Spinal cord (tissue), 10 donors: Measurements from ENCODE around the gene ZNF701. TPM values are rescaled to one million over a fixed set of nuclear protein-coding genes. Genes with fewer than 3 reads are reported as not detected.
"Not testable (repeated sequence)": the region's sequence is repeated elsewhere in the genome, so short reads cannot be mapped to it uniquely, and the experiment has no call there.

Source experiments
- DNase-seq, 6 donors: peaks; one replicate each; pipeline versions ENCODE4 v3.0.0 to v3.0.0-alpha.2; 2013 to 2015; ENCODE audit warnings: low spot score in 6 of 6, low read depth in 4 of 6
- H3K27ac ChIP-seq: one replicate; pipeline ENCODE4 v1.5.1; 2013; ENCODE audit warnings: low read depth, low read length, control low read depth
- H3K27me3 ChIP-seq: one replicate; pipeline ENCODE4 v1.6.1; 2013; ENCODE audit warnings: low read length; ENCODE audit not compliant: control insufficient read depth, insufficient read depth
- H3K36me3 ChIP-seq: one replicate; pipeline ENCODE4 v1.6.1; 2013; ENCODE audit warnings: low read length; ENCODE audit not compliant: control insufficient read depth, insufficient read depth
- H3K4me1 ChIP-seq: one replicate; pipeline ENCODE4 v1.6.1; 2013; ENCODE audit warnings: low read length; ENCODE audit not compliant: control insufficient read depth, insufficient read depth
- H3K4me3 ChIP-seq: one replicate; pipeline ENCODE4 v1.5.1; 2013; ENCODE audit warnings: low read depth, low read length, control low read depth
- H3K9me3 ChIP-seq: one replicate; pipeline ENCODE4 v1.6.1; 2013; ENCODE audit warnings: low read length; ENCODE audit not compliant: control insufficient read depth, insufficient read depth
- WGBS: methylation state at CpG from one replicate; pipeline ENCODE4 v1.1.5; 2013; ENCODE audit warnings: missing lambda C conversion rate; ENCODE audit not compliant: insufficient coverage; 5-methylcytosine and 5-hydroxymethylcytosine counted together
- polyA plus RNA-seq, 2 donors: library from polyadenylated mRNA; unstranded; fragments of 120-200 nt; gene quantifications; one replicate each; pipeline ENCODE4 v1.2.1, GENCODE V29; 2013; ENCODE audit not compliant: insufficient read length in 2 of 2
- small RNA-seq: library from RNA; depleted of rRNA; stranded (forward); fragments of <200 nt; gene quantifications from one replicate; pipeline ENCODE3, GENCODE V24; 2014; ENCODE audit warnings: low replicate concordance
- total RNA-seq, 2 donors: library from RNA; depleted of rRNA in 1 of 2; stranded (reverse); fragments of 120-200 nt in 1 of 2; fragments of >200 nt in 1 of 2; gene quantifications; one replicate each; pipeline versions ENCODE4 v1.2.3 to v1.2.4, GENCODE V29; 2013 to 2014
- donor health status: healthy.

Gene ZNF701
- total and polyA plus RNA-seq, 4 donors = 7.8 to 30.6 (median 14.1) TPM

DNA sequence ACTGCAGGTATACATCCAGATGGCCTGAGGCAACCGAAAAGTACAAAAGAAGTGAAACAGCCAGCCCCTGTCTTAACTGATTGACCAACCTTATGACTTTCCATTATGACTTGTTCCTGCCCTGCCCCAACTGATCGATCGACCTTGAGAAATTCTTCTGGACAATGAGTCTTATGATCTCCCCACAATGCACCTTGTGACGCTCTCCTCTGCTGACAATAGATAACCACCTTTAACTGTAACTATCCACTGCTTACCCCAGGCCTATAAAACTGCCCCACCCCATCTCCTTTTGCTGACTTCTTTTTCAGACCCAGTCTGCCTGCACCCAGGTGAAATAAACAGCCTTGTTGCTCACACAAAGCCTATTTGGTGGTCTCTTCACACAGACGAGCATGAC lies 56.8 kb downstream of the ZNF701 start:
- WGBS = 100% methylated on average over 5 of the region's 5 CpGs

GRCh38 chr19:52627441-52627840 lies 57.4 kb downstream of the ZNF701 start:
- not testable (repeated sequence) for H3K4me1 ChIP-seq, H3K27ac ChIP-seq, H3K9me3 ChIP-seq, H3K4me3 ChIP-seq, DNase-seq, H3K36me3 ChIP-seq, H3K27me3 ChIP-seq
- WGBS = 100% methylated on average over 1 of the region's 3 CpGs

More for the DNA sequence above, 56.8 kb downstream of the ZNF701 start:
- Histone ChIP-seq H3K36me3 (peaks cover 4% of the 10 kb centered on the region), H3K27ac (no peak overlapping the region), H3K9me3 (no peaks in the 10 kb centered on the region), H3K4me3 (no peak overlapping the region), H3K4me1 (no peaks in the 10 kb centered on the region), H3K27me3 (no peaks in the 10 kb centered on the region)
- DNase-seq = no peak

DNA sequence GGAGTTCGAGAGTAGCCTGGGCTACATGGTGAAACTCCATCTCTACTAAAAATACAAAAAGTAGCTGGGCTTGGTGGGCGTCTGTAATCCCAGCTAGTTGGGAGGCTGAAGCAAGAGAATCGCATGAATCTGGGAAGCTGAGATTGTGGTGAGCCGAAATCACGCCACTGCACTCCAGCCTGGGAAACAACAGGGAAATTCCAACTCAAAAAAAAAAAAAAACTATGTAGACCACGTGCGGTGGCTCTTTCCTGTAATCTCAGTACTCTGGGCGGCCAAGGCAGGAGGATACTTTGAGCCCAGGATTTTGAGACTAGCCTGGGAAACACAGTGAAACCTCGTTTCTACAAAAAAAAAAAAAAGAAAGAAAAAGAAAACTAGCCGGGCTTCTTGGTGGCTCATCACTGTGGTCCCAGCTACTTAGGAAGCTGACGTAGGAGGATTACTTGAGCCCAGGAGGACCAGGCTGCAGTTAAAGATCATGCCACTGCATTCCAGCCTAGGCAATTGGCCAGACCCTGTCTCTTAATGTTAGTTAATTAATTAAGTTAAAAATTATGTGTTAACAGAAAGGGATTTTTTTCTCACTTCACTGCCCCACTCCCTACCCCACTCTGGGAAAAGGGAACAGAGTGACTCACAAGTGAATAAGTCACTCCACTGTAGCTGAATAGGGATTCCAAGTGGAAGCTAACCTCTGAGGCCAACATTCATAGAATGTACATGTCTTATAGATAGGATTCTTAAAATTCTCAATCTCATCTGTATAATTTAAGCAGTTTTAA lies 65.9 kb downstream of the ZNF701 start:
- Histone ChIP-seq H3K36me3 (peaks cover 8% of the 10 kb centered on the region), H3K27me3 (no peaks in the 10 kb centered on the region), H3K27ac (no peak overlapping the region), H3K9me3 (no peaks in the 10 kb centered on the region), H3K4me3 (no peak overlapping the region), H3K4me1 (peaks cover 14% of the 10 kb centered on the region)
- DNase-seq = no peak
- 90% methylated on average over 2 of the region's 11 CpGs for WGBS

Small RNAs within 50 kb of the gene (small RNA-seq; reads per million reads assigned to genes)
- not detected for gene RPL39P34

Other genes starting within 250 kb of the ZNF701 start
- 10 to 100 TPM; 11.4 to 12.9 TPM for gene ZNF610, start 234.0 kb upstream of the ZNF701 start, total RNA-seq
- gene ZNF610, start 234.0 kb upstream of the ZNF701 start, polyA plus RNA-seq = 10 to 100 TPM; 11.5 to 13.3 TPM
- 10 to 100 TPM; 41.5 to 56.7 TPM for gene ZNF880, start 200.4 kb upstream of the ZNF701 start, total RNA-seq
- gene ZNF880, start 200.4 kb upstream of the ZNF701 start, polyA plus RNA-seq = 10 to 100 TPM; 14.9 to 26.2 TPM
- gene ZNF528, start 172.4 kb upstream of the ZNF701 start, total RNA-seq = 10 to 100 TPM; 45.7 to 68.2 TPM
- gene ZNF528, start 172.4 kb upstream of the ZNF701 start, polyA plus RNA-seq = 10 to 100 TPM; 38.9 to 46.3 TPM
- under 1 TPM; 0.40 to 0.72 TPM for gene ZNF534, start 141.1 kb upstream of the ZNF701 start, total RNA-seq
- 1 to 10 TPM; 1.2 to 1.7 TPM for gene ZNF534, start 141.1 kb upstream of the ZNF701 start, polyA plus RNA-seq
- gene ZNF578, start 116.7 kb upstream of the ZNF701 start, total RNA-seq = 10 to 100 TPM; 10.6 to 15.5 TPM
- gene ZNF578, start 116.7 kb upstream of the ZNF701 start, polyA plus RNA-seq = 1 to 10 TPM; 4.8 to 5.4 TPM
- gene ZNF808, start 42.6 kb upstream of the ZNF701 start, total RNA-seq = 10 to 100 TPM; 26.1 to 38.4 TPM
- 1 to 10 TPM; 6.4 to 8.4 TPM for gene ZNF808, start 42.6 kb upstream of the ZNF701 start, polyA plus RNA-seq
- gene ZNF83, start 68.1 kb downstream of the ZNF701 start, total RNA-seq = 10 to 100 TPM; 66.7 to 76.5 TPM
- 10 to 100 TPM; 53.5 to 86.3 TPM for gene ZNF83, start 68.1 kb downstream of the ZNF701 start, polyA plus RNA-seq
- gene ZNF611, start 164.8 kb downstream of the ZNF701 start, total RNA-seq = 10 to 100 TPM; 16.6 to 31.5 TPM
- gene ZNF611, start 164.8 kb downstream of the ZNF701 start, polyA plus RNA-seq = 10 to 100 TPM; 16.5 to 20.2 TPM
- 1 to 10 TPM; 2.1 to 5.7 TPM for gene ZNF600, start 216.5 kb downstream of the ZNF701 start, total RNA-seq
- 1 to 10 TPM in 1 of 2 donors, under 1 TPM in 1; 0.92 to 2.4 TPM for gene ZNF600, start 216.5 kb downstream of the ZNF701 start, polyA plus RNA-seq